GM11168 (cell line): ENCODE results near the gene CEP120.

Source experiments
- in situ Hi-C: fragments of 300-500 bp; cut with MboI; formaldehyde crosslinking; loops from one replicate; pipeline ENCODE4 v1.12.0; 2022; ENCODE audit warnings: low sequenced_read_pairs; ENCODE audit not compliant: unreplicated experiment

Gene CEP120

GRCh38 chr5:123398058-123398733 lies 25.0 kb downstream of the CEP120 start:
- in situ Hi-C loops: no loop called here

GRCh38 chr5:123397538-123397937 lies 25.7 kb downstream of the CEP120 start:
- in situ Hi-C loops: no loop called here

GRCh38 chr5:123391009-123391408 lies 32.2 kb downstream of the CEP120 start:
- in situ Hi-C loops: no loop called here

GRCh38 chr5:123389794-123390193 lies 33.4 kb downstream of the CEP120 start:
- in situ Hi-C loops: no loop called here

- in situ Hi-C loops: no loop called here
Measured at GRCh38 chr5:123387313-123387712, 35.9 kb downstream of the CEP120 start.

GRCh38 chr5:123382252-123382651 lies 41.0 kb downstream of the CEP120 start:
- in situ Hi-C loops: no loop called here

- in situ Hi-C loops: loop anchor here (25.0 kb wide), 1 partner anchor 859 kb away; no protein-coding TSS in a partner anchor
Measured at GRCh38 chr5:123371575-123372179, 51.5 kb downstream of the CEP120 start.

- in situ Hi-C loops: loop anchor here (25.0 kb wide), 1 partner anchor 857 kb away; no protein-coding TSS in a partner anchor
Measured at GRCh38 chr5:123369371-123369968, 53.7 kb downstream of the CEP120 start.

GRCh38 chr5:123367739-123368138 lies 55.5 kb downstream of the CEP120 start:
- in situ Hi-C loops: loop anchor here (25.0 kb wide), 1 partner anchor 855 kb away; no protein-coding TSS in a partner anchor

- in situ Hi-C loops: loop anchor here (25.0 kb wide), 1 partner anchor 853 kb away; no protein-coding TSS in a partner anchor
Measured at GRCh38 chr5:123365156-123365555, 58.0 kb downstream of the CEP120 start.

GRCh38 chr5:123364441-123365155 lies 58.6 kb downstream of the CEP120 start:
- in situ Hi-C loops: loop anchor here (25.0 kb wide), 1 partner anchor 852 kb away; no protein-coding TSS in a partner anchor

GRCh38 chr5:123360910-123361309 lies 62.3 kb downstream of the CEP120 start:
- in situ Hi-C loops: loop anchor here (25.0 kb wide), 1 partner anchor 849 kb away; no protein-coding TSS in a partner anchor

GRCh38 chr5:123360201-123360571 lies 63.0 kb downstream of the CEP120 start:
- in situ Hi-C loops: loop anchor here (25.0 kb wide), 1 partner anchor 848 kb away; no protein-coding TSS in a partner anchor

GRCh38 chr5:123359454-123360200 lies 63.6 kb downstream of the CEP120 start:
- in situ Hi-C loops: loop anchor here (25.0 kb wide), 1 partner anchor 847 kb away; no protein-coding TSS in a partner anchor

- in situ Hi-C loops: loop anchor here (25.0 kb wide), 1 partner anchor 846 kb away; no protein-coding TSS in a partner anchor
Measured at GRCh38 chr5:123358751-123359150, 64.5 kb downstream of the CEP120 start.

GRCh38 chr5:123358304-123358703 lies 64.9 kb downstream of the CEP120 start:
- in situ Hi-C loops: loop anchor here (25.0 kb wide), 1 partner anchor 846 kb away; no protein-coding TSS in a partner anchor

GRCh38 chr5:123351820-123352219 lies 71.4 kb downstream of the CEP120 start:
- in situ Hi-C loops: loop anchor here (25.0 kb wide), 1 partner anchor 840 kb away; no protein-coding TSS in a partner anchor

GRCh38 chr5:123351240-123351639 lies 72.0 kb downstream of the CEP120 start:
- in situ Hi-C loops: loop anchor here (25.0 kb wide), 1 partner anchor 839 kb away; no protein-coding TSS in a partner anchor

- in situ Hi-C loops: loop anchor here (25.0 kb wide), 1 partner anchor 838 kb away; no protein-coding TSS in a partner anchor
Measured at GRCh38 chr5:123350742-123351141, 72.5 kb downstream of the CEP120 start.
